DND-41 (cell line): ENCODE measurements around the gene MTPN.

Experiments used
- ATAC-seq: fragments of 200-7000 bp; cut with Tn5 transposase; 3 replicates; pipeline ENCODE4 v1.9.1; 2021; ENCODE audit warnings: low read depth; ENCODE audit not compliant: insufficient read depth
- DNase-seq: peaks from one replicate; pipeline ENCODE4 v3.0.0-alpha.2; 2020
- H2AFZ ChIP-seq: 2 replicates; pipeline ENCODE4 v1.6.0; 2012; ENCODE audit warnings: low read depth, low read length
- H3K27ac ChIP-seq: 2 replicates; pipeline ENCODE4 v1.5.1; 2012; ENCODE audit warnings: low read length, inconsistent platforms
- H3K27me3 ChIP-seq: fragments of 200-600 bp; sonication (generic); 2 replicates; pipeline ENCODE4 v1.6.0; 2012; ENCODE audit warnings: low read length, mild to moderate bottlenecking, inconsistent platforms; ENCODE audit not compliant: insufficient read depth, poor library complexity
- H3K36me3 ChIP-seq: 2 replicates; pipeline ENCODE4 v1.5.1; 2012; ENCODE audit warnings: low read length, inconsistent platforms; ENCODE audit not compliant: insufficient read depth
- H3K4me1 ChIP-seq: 2 replicates; pipeline ENCODE4 v1.5.1; 2012; ENCODE audit warnings: mild to moderate bottlenecking, low read length; ENCODE audit not compliant: insufficient read depth
- H3K4me2 ChIP-seq: 2 replicates; pipeline ENCODE4 v1.6.0; 2012; ENCODE audit warnings: mild to moderate bottlenecking, moderate library complexity, low read length, inconsistent platforms; ENCODE audit not compliant: insufficient read depth
- H3K4me3 ChIP-seq, 2 experiments: fragments of 200-600 bp in 1 of 2; shearing (Covaris generic) in 1 of 2; 2 replicates each; pipeline ENCODE4 v1.5.1; 2012 to 2016; ENCODE audit warnings: inconsistent platforms in 2 of 2, low read length in 2 of 2, mild to moderate bottlenecking in 2 of 2, low read depth in 1 of 2, moderate library complexity in 1 of 2
- H3K79me2 ChIP-seq: 2 replicates; pipeline ENCODE4 v1.6.0; 2012; ENCODE audit warnings: low read length, inconsistent platforms; ENCODE audit not compliant: insufficient read depth
- H3K9ac ChIP-seq: 2 replicates; pipeline ENCODE4 v1.6.0; 2012; ENCODE audit warnings: low read depth, mild to moderate bottlenecking, inconsistent platforms, low read length, moderate library complexity
- H3K9me3 ChIP-seq: 2 replicates; pipeline ENCODE4 v1.5.1; 2012; ENCODE audit warnings: low read length, moderate library complexity, mild to moderate bottlenecking, inconsistent platforms; ENCODE audit not compliant: insufficient read depth, severe bottlenecking
- H4K20me1 ChIP-seq: 2 replicates; pipeline ENCODE4 v1.6.0; 2012; ENCODE audit warnings: low read length; ENCODE audit not compliant: insufficient read depth
- EZH2 ChIP-seq: IDR thresholded peaks from 3 replicates; pipeline ENCODE4 v1.6.1; 2012; ENCODE audit warnings: borderline replicate concordance, low read depth, mild to moderate bottlenecking, moderate library complexity, low read length, inconsistent platforms; ENCODE audit not compliant: severe bottlenecking
- TF ChIP-seq, protein P1 (sequence below): IDR thresholded peaks from 2 replicates; pipeline ENCODE4 v1.5.1; 2012; ENCODE audit warnings: borderline replicate concordance, low read length, moderate library complexity, mild to moderate bottlenecking; ENCODE audit not compliant: poor library complexity, severe bottlenecking; ENCODE audit errors: extremely low read depth

MTPN gene

GRCh38 chr7:135899458-135900064, 77.6 kb downstream of the MTPN start:
- H3K4me1 ChIP-seq: no peaks in the 10 kb centered on the region
- H2AFZ ChIP-seq: no peak overlapping the region
- no peak for DNase-seq
- no peaks in the 10 kb centered on the region for H3K36me3 ChIP-seq
- ATAC-seq: no peak
- no peaks in the 10 kb centered on the region for H3K79me2 ChIP-seq
- H3K27me3 ChIP-seq: no peaks in the 10 kb centered on the region
- no peak for TF ChIP-seq EZH2
- TF ChIP-seq, protein P1, sequence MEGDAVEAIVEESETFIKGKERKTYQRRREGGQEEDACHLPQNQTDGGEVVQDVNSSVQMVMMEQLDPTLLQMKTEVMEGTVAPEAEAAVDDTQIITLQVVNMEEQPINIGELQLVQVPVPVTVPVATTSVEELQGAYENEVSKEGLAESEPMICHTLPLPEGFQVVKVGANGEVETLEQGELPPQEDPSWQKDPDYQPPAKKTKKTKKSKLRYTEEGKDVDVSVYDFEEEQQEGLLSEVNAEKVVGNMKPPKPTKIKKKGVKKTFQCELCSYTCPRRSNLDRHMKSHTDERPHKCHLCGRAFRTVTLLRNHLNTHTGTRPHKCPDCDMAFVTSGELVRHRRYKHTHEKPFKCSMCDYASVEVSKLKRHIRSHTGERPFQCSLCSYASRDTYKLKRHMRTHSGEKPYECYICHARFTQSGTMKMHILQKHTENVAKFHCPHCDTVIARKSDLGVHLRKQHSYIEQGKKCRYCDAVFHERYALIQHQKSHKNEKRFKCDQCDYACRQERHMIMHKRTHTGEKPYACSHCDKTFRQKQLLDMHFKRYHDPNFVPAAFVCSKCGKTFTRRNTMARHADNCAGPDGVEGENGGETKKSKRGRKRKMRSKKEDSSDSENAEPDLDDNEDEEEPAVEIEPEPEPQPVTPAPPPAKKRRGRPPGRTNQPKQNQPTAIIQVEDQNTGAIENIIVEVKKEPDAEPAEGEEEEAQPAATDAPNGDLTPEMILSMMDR: no peak
- H4K20me1 ChIP-seq: no peaks in the 10 kb centered on the region
- no peaks in the 10 kb centered on the region for H3K9me3 ChIP-seq
- H3K4me2 ChIP-seq: no peak overlapping the region
- no peak overlapping the region for H3K4me3 ChIP-seq
- H3K27ac ChIP-seq: no peak overlapping the region
- no peak overlapping the region for H3K9ac ChIP-seq

DNA sequence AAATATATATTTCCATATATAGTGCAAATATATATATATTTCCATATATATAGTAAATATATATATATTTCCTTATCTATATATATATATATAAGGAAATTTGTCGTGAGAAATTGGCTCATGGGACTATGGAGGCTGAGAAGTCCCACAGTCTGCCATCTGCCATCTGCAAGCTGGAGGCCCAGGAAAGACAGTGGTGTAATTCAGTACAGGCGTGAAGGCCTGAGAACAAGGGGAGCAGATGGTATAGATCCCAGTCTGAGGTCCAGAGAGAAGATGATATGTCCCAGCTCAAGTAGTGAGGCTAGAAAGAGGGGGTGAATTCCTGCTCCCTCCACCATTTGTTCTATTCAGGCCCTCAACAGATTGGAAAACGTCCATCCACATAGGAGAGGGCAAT, 78.9 kb downstream of the MTPN start:
- no peak overlapping the region for H3K4me2 ChIP-seq
- ATAC-seq (no peak), DNase-seq (no peak)
- H3K27me3 ChIP-seq: no peaks in the 10 kb centered on the region
- H4K20me1 ChIP-seq: no peaks in the 10 kb centered on the region
- H3K36me3 ChIP-seq: no peaks in the 10 kb centered on the region
- H3K9me3 ChIP-seq: no peaks in the 10 kb centered on the region
- no peak overlapping the region for H3K4me3 ChIP-seq
- no peak overlapping the region for H3K27ac ChIP-seq
- no peaks in the 10 kb centered on the region for H3K79me2 ChIP-seq
- H3K9ac ChIP-seq: no peak overlapping the region
- no peaks in the 10 kb centered on the region for H3K4me1 ChIP-seq
- TF ChIP-seq, protein P1: no peak
- no peak for TF ChIP-seq EZH2
- no peak overlapping the region for H2AFZ ChIP-seq

- no peak overlapping the region for H3K4me2 ChIP-seq
- H3K4me1 ChIP-seq: no peaks in the 10 kb centered on the region
- H3K79me2 ChIP-seq: no peaks in the 10 kb centered on the region
- DNase-seq: no peak
- no peak overlapping the region for H3K4me3 ChIP-seq
- no peaks in the 10 kb centered on the region for H3K27me3 ChIP-seq
- H3K36me3 ChIP-seq: no peaks in the 10 kb centered on the region
- no peak overlapping the region for H3K27ac ChIP-seq
- H4K20me1 ChIP-seq: no peaks in the 10 kb centered on the region
- H3K9ac ChIP-seq: no peak overlapping the region
- no peak for ATAC-seq
- H3K9me3 ChIP-seq: no peaks in the 10 kb centered on the region
- no peak overlapping the region for H2AFZ ChIP-seq
- no peak for TF ChIP-seq EZH2
- TF ChIP-seq, protein P1: no peak
These were observed 82.3 kb downstream of the MTPN start for GRCh38 chr7:135894816-135895215.

DNA sequence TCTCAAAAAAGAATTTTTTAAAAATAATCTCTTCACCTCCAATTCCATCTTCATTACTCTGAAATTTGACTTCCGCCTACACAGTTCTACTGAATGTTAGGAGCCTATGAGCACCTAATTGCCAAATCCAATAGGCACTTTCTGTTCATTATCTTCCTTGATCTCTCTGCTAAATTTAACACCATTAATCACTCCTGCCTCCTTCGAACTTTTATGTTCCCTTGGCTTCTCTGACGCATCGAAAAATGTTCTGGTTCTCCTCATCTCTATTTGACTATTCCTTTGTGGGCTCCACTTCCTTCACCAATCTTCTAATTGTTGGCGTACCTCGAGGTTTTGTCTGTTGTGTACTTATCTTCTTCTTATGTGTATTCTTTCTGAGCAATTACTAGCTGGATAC, 87.3 kb downstream of the MTPN start:
- Histone ChIP-seq H3K4me3 (no peak overlapping the region), H3K79me2 (no peaks in the 10 kb centered on the region)

More for the DNA sequence above, 87.3 kb downstream of the MTPN start:
- H2AFZ ChIP-seq: no peak overlapping the region
- no peaks in the 10 kb centered on the region for H3K4me1 ChIP-seq
- H3K27ac ChIP-seq: no peak overlapping the region
- no peaks in the 10 kb centered on the region for H3K9me3 ChIP-seq
- H3K27me3 ChIP-seq: no peaks in the 10 kb centered on the region
- no peak overlapping the region for H3K9ac ChIP-seq
- DNase-seq: no peak
- H3K36me3 ChIP-seq: no peaks in the 10 kb centered on the region
- no peaks in the 10 kb centered on the region for H4K20me1 ChIP-seq
- H3K4me2 ChIP-seq: no peak overlapping the region
- TF ChIP-seq EZH2: no peak
- TF ChIP-seq, protein P1: no peak
- no peak for ATAC-seq
